ENCODE measurements around the gene PAIP2B.

GRCh38 chr2:71150082-71150816, 76.7 kb downstream of the PAIP2B start:
- TF ChIP-seq POLR2AphosphoS5 (IDR thresholded peaks at IDR 0.05; ENCODE audit: low read depth, low read length), result no peak
- no peak; the same call in 1 of the 2 replicates for TF ChIP-seq POLR2A (IDR thresholded peaks at IDR 0.05; ENCODE audit: low read depth, low read length)
- no peak for TF ChIP-seq TAF1 (IDR thresholded peaks at IDR 0.05; ENCODE audit: low read depth, low read length)
- TF ChIP-seq SPI1 (IDR thresholded peaks at IDR 0.05; ENCODE audit: low read depth, low read length), result no peak
- TF ChIP-seq POU2F2 (IDR thresholded peaks at IDR 0.05; ENCODE audit: low read depth, low read length), result no peak

Data from GM12891 (cell line).